A673 (cell line): Measurements from ENCODE around the gene MTREX.

ENCODE experiments used
- EZH2 ChIP-seq: fragments of 200-600 bp; sonication (generic); IDR thresholded peaks from 2 replicates; pipeline ENCODE4 v1.6.1; 2017; ENCODE audit warnings: borderline replicate concordance, low read depth, mild to moderate bottlenecking, mixed read lengths, antibody characterized with exemption, low read length; ENCODE audit not compliant: poor library complexity, severe bottlenecking
- TF ChIP-seq, protein P1 (sequence below): fragments of 300-800, 200-600 bp; sonication (generic); conservative IDR thresholded peaks from 2 replicates; pipeline ENCODE4 v1.5.1; 2017; ENCODE audit warnings: low read depth, mild to moderate bottlenecking, antibody characterized with exemption, low read length, moderate library complexity, mixed read lengths

- no peak for TF ChIP-seq EZH2
- TF ChIP-seq, protein P1, sequence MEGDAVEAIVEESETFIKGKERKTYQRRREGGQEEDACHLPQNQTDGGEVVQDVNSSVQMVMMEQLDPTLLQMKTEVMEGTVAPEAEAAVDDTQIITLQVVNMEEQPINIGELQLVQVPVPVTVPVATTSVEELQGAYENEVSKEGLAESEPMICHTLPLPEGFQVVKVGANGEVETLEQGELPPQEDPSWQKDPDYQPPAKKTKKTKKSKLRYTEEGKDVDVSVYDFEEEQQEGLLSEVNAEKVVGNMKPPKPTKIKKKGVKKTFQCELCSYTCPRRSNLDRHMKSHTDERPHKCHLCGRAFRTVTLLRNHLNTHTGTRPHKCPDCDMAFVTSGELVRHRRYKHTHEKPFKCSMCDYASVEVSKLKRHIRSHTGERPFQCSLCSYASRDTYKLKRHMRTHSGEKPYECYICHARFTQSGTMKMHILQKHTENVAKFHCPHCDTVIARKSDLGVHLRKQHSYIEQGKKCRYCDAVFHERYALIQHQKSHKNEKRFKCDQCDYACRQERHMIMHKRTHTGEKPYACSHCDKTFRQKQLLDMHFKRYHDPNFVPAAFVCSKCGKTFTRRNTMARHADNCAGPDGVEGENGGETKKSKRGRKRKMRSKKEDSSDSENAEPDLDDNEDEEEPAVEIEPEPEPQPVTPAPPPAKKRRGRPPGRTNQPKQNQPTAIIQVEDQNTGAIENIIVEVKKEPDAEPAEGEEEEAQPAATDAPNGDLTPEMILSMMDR = no peak
These were observed 111.5 kb downstream of the MTREX start for GRCh38 chr5:55418994-55419968.
